Esophagus muscularis mucosa (tissue), 4 donors: Measurements from ENCODE around the gene ACAP3. TPM values are rescaled to one million over a fixed set of nuclear protein-coding genes. Genes with fewer than 3 reads are reported as not detected.

ENCODE experiments used
- DNase-seq: peaks from one replicate; pipeline ENCODE4 v3.0.0-alpha.2; 2017; ENCODE audit errors: extremely low spot score
- H3K27ac ChIP-seq, 4 donors: fragments of 200-600 bp; sonication (generic); replicated peaks in 1 of 4; 1 replicate in 3 of 4; 2 replicates in 1 of 4; pipeline ENCODE4 v1.5.1; 2016 to 2019; ENCODE audit warnings: mild to moderate bottlenecking in 1 of 4
- H3K27me3 ChIP-seq, 4 donors: fragments of 200-600 bp; sonication (generic); one replicate each; pipeline versions ENCODE4 v1.5.1 to v1.6.0; 2016 to 2019
- H3K36me3 ChIP-seq, 4 donors: fragments of 200-600 bp; sonication (generic); one replicate each; pipeline ENCODE4 v1.5.1; 2016 to 2019
- H3K4me1 ChIP-seq, 4 donors: fragments of 200-600 bp; sonication (generic); one replicate each; pipeline ENCODE4 v1.5.1; 2016 to 2019
- H3K4me3 ChIP-seq, 4 donors: fragments of 200-600 bp; sonication (generic); 1 replicate in 2 of 4; 2 replicates in 2 of 4; pipeline ENCODE4 v1.5.1; 2016 to 2019; ENCODE audit warnings: mild to moderate bottlenecking in 4 of 4, moderate library complexity in 1 of 4
- H3K9me3 ChIP-seq, 4 donors: fragments of 200-600 bp; sonication (generic); 1 replicate in 3 of 4; 2 replicates in 1 of 4; pipeline ENCODE4 v1.5.1; 2016 to 2019
- EP300 ChIP-seq: sonication (generic); formaldehyde crosslinking; IDR thresholded peaks from one replicate; pipeline ENCODE4 v1.6.1; 2017; ENCODE audit warnings: antibody characterized with exemption
- POLR2A ChIP-seq: fragments of 450-650 bp; IDR thresholded peaks from one replicate; pipeline ENCODE4 v1.6.1; 2017; ENCODE audit warnings: antibody characterized with exemption, moderate library complexity, mild to moderate bottlenecking, low read depth
- POLR2AphosphoS5 ChIP-seq, 2 donors: sonication (generic); formaldehyde crosslinking; IDR thresholded peaks; one replicate each; pipeline ENCODE4 v1.6.1; 2017; ENCODE audit warnings: antibody characterized with exemption in 2 of 2
- WGBS: methylation state at CpG from one replicate; pipeline ENCODE4 v1.1.5; 2018; 5-methylcytosine and 5-hydroxymethylcytosine counted together
- intact Hi-C: fragments of 100-400 bp; cut with DNase I; formaldehyde crosslinking; loops from one replicate; pipeline ENCODE4 v1.15.1; 2023
- total RNA-seq, 4 donors: library from RNA; depleted of rRNA; stranded (reverse); fragments of >200 nt; gene quantifications; one replicate each; pipeline versions ENCODE4 v1.1.0 to v1.2.1, GENCODE V29; 2016
- TF ChIP-seq, protein P1 (sequence below), 3 experiments: fragments of 200-600 bp in 2 of 3; fragments of 450-650 bp in 1 of 3; sonication (generic) in 2 of 3; IDR thresholded peaks; one replicate each; pipeline ENCODE4 v1.5.1; 2017 to 2019; ENCODE audit warnings: antibody characterized with exemption in 3 of 3, mild to moderate bottlenecking in 2 of 3, moderate library complexity in 1 of 3

ACAP3 gene
- total RNA-seq, 4 donors from 2014 or later: 34.8 to 63.2 (median 47.4) TPM

DNA sequence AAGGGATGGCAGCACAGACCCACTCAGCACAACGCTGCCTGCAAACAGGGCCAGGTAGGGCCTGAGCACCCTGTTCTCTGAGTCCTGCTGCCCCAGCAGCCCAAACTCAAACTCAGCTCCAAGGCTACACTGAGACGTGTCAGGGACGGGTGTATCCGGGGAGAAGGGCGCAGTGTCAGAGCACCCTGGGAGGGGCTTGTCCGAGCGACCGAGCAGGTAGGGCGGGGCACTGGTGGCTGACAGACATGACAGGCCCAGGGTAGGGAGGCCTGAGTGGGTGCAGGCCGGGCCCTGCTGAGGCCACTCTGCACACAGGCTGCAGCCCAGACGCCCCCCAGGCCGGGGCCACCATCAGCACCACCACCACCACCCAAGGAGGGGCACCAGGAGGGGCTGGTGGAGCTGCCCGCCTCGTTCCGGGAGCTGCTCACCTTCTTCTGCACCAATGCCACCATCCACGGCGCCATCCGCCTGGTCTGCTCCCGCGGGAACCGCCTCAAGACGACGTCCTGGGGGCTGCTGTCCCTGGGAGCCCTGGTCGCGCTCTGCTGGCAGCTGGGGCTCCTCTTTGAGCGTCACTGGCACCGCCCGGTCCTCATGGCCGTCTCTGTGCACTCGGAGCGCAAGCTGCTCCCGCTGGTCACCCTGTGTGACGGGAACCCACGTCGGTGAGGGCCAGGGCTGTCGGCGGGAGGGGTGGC, 22.0 kb downstream of the ACAP3 start:
- Histone ChIP-seq H3K9me3 (no peaks in the 10 kb centered on the region), H3K4me3 (no peak overlapping the region), H3K27ac (no peak overlapping the region), H3K4me1 (peaks cover 0 to 12% (median under 1%) of the 10 kb centered on the region in 4 donors), H3K36me3 (no peaks in the 10 kb centered on the region), H3K27me3 (peaks cover 0 to 38% (median 1%) of the 10 kb centered on the region in 4 donors)
- no peak for DNase-seq
- intact Hi-C loops: no loop called here
- 45% methylated on average over 4 of the region's 37 CpGs for WGBS
- TF ChIP-seq EP300 (no peak), POLR2A (no peak), POLR2AphosphoS5 (IDR thresholded peaks at IDR 0.05) (no peak)
- TF ChIP-seq, protein P1, sequence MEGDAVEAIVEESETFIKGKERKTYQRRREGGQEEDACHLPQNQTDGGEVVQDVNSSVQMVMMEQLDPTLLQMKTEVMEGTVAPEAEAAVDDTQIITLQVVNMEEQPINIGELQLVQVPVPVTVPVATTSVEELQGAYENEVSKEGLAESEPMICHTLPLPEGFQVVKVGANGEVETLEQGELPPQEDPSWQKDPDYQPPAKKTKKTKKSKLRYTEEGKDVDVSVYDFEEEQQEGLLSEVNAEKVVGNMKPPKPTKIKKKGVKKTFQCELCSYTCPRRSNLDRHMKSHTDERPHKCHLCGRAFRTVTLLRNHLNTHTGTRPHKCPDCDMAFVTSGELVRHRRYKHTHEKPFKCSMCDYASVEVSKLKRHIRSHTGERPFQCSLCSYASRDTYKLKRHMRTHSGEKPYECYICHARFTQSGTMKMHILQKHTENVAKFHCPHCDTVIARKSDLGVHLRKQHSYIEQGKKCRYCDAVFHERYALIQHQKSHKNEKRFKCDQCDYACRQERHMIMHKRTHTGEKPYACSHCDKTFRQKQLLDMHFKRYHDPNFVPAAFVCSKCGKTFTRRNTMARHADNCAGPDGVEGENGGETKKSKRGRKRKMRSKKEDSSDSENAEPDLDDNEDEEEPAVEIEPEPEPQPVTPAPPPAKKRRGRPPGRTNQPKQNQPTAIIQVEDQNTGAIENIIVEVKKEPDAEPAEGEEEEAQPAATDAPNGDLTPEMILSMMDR (IDR thresholded peaks at IDR 0.05): no peak

DNA sequence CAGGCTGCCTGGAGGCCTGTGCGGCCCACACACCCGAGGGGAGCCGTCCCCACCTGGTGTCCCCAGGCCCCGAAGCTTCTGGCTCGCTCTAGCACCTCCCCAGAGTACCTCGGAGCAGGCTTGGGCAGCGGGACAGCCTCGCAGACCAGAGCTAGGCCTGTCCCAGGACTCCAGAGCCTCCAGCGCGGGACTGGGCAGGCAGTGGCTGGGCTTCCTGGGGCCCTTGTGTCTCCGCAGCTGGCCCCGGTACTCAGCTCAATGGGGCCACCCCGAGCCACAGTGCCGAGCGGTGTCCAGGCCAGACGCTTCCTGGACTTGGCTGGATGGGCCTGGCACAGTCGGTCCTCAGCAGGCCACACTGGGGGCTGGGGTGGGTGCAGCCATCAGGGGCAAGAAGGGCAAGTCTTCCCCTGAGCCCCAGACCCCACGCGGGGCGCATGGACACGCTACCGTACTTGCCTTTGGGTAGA, 22.6 kb downstream of the ACAP3 start:
- intact Hi-C loops: no loop called here
- Histone ChIP-seq H3K9me3 (no peaks in the 10 kb centered on the region), H3K4me1 (peaks cover 0 to 6% (median 0%) of the 10 kb centered on the region in 4 donors), H3K27me3 (peaks cover 0 to 38% (median 1%) of the 10 kb centered on the region in 4 donors), H3K4me3 (no peak overlapping the region), H3K36me3 (no peaks in the 10 kb centered on the region), H3K27ac (no peak overlapping the region)
- no peak for DNase-seq
- TF ChIP-seq EP300 (no peak), POLR2A (no peak), POLR2AphosphoS5 (IDR thresholded peaks at IDR 0.05) (no peak)
- TF ChIP-seq, protein P1 (IDR thresholded peaks at IDR 0.05): no peak
- WGBS: 90% methylated on average over 5 of the region's 22 CpGs

DNA sequence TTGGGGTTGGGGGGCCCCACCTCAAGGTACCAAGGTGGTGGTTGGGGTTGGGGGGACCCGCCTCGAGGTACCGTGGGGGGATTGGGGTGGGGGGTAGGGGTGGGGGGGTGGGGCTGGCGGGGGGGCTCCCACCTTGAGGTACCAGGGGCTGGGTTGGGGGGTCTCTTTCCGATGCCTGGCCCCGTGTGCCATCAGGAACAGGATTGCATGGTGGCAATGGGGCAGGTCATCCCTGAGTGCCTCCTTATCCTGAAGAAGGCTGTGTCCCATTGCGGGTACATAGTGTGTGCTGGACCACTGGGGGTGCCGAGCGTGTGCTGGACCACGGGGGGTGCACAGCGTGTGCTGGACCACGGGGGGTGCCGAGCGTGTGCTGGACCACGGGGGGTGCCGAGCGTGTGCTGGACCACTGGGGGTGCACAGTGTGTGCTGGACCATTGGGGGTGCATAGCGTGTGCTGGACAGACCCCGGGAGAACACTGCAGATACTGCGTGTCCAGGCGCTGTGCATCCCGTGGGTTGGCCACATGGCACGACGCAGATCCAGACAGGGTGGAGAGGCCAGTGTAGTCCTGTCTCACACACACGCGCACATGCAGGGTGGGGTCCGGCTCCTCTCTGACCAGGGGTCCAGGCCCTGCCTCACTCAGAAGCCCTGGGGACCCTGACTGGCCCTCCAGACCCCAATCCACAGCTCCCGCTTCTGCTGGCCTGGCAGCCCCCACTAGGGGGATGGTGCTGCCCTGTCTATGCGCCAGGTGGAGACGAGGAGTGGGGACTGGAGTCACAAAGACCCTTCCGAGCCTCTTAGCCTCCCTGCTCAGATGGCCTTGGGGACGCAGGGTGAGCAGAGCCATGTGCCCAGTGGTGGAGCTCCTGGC, 23.3 kb downstream of the ACAP3 start:
- Histone ChIP-seq H3K36me3 (no peaks in the 10 kb centered on the region), H3K4me1 (peaks cover 0 to 6% (median 0%) of the 10 kb centered on the region in 4 donors), H3K4me3 (no peak overlapping the region), H3K27me3 (peaks cover 0 to 38% (median 1%) of the 10 kb centered on the region in 4 donors), H3K9me3 (no peaks in the 10 kb centered on the region), H3K27ac (no peak overlapping the region)
- WGBS: 80% methylated on average over 25 of the region's 32 CpGs
- TF ChIP-seq POLR2A: no peak
- no peak for DNase-seq
- intact Hi-C loops: no loop called here

DNA sequence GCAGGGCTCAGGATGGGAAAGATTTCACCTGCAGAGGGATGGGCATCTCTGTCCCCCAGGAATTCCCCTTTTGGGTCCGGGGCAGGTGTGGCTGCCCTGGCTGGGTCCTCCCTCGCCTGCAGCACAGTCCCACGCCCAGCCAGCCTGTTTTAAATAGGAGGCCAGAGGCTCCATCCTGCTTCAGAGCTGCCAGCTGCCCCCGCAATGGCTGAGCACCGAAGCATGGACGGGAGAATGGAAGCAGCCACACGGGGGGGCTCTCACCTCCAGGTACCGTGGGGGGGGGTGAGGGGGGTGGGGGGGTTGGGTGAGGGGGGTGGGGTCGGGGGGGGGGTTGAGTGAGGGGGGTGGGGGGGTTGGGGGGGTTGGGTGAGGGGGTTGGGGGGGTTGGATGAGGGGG, 23.9 kb downstream of the ACAP3 start:
- Histone ChIP-seq H3K4me3 (no peak overlapping the region), H3K36me3 (no peaks in the 10 kb centered on the region), H3K4me1 (peaks cover 0 to 6% (median 0%) of the 10 kb centered on the region in 4 donors), H3K27ac (no peak overlapping the region), H3K27me3 (peaks cover 0 to 38% (median 1%) of the 10 kb centered on the region in 4 donors), H3K9me3 (no peaks in the 10 kb centered on the region)
- TF ChIP-seq, protein P1 (IDR thresholded peaks at IDR 0.05): no peak
- no peak for TF ChIP-seq POLR2A
- no peak for TF ChIP-seq POLR2AphosphoS5 (IDR thresholded peaks at IDR 0.05)
- no peak for TF ChIP-seq EP300
- WGBS: 8% methylated on average over 2 of the region's 9 CpGs
- intact Hi-C loops: no loop called here
- no peak for DNase-seq

DNA sequence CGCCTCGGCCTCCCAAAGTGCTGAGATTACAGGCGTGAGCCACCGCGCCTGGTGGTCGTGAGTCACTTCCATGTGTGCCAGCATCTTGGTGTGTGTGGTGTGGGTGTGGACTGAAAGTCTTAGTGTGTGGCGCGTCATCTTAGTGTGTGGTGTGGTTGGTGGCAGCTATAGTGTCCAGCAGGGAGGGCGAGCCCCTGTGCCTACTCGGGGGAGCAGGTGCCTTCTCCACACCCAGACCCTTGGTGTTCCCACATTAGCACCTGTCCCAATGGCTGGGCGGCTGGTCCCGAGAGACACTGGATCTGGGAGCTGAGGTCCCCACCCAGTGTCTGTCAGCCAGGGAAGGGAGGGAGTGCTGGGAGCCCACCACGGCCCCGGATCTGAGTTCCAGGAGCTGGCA, 24.7 kb downstream of the ACAP3 start:
- peaks cover 0 to 6% (median 0%) of the 10 kb centered on the region in 4 donors for H3K4me1 ChIP-seq
- no peak overlapping the region for H3K27ac ChIP-seq
- TF ChIP-seq POLR2AphosphoS5 (IDR thresholded peaks at IDR 0.05): no peak
- no peak for TF ChIP-seq POLR2A
- TF ChIP-seq, protein P1 (IDR thresholded peaks at IDR 0.05): no peak
- no peak for TF ChIP-seq EP300
- H3K4me3 ChIP-seq: no peak overlapping the region
- peaks cover 0 to 38% (median 1%) of the 10 kb centered on the region in 4 donors for H3K27me3 ChIP-seq
- no peak for DNase-seq
- 78% methylated on average over 14 of the region's 14 CpGs for WGBS
- H3K36me3 ChIP-seq: no peaks in the 10 kb centered on the region
- H3K9me3 ChIP-seq: no peaks in the 10 kb centered on the region
- intact Hi-C loops: no loop called here
